RCC 7860 (cell line): ENCODE results near the gene SNAPC4.
"Not testable (repeated sequence)": the region's sequence is repeated elsewhere in the genome, so short reads cannot be mapped to it uniquely, and the experiment has no call there.

ENCODE experiments used
- DNase-seq: peaks from one replicate; pipeline ENCODE4 v3.0.0-alpha.2; 2015; ENCODE audit warnings: low spot score
- FAIRE-seq: peaks from 2 replicates; lab custom pipeline; 2012; peaks lifted over from hg19 to GRCh38; lab: Jason Lieb, UNC

The SNAPC4 gene

DNA sequence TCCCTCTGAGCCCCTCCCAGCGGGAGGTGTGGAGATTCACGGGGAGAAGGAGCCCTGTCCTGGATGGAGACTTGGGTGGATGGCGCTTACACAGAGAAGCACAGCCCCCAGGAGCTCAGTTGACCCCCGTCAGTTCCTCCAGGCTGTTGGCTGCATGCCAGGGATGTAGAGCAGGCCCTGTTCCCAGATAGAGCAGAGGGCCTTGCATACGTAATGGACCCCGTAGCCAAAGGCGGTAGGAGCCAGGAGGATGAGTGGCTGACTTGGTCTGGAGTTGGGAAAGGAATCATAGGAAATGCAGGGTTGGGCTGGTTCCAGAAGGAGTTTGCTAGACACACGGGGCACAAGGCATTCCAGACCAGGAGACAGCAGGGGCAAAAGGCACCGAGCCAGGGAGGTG lies 13.0 kb upstream of the SNAPC4 start:
- no peak for DNase-seq
- no peak for FAIRE-seq

DNA sequence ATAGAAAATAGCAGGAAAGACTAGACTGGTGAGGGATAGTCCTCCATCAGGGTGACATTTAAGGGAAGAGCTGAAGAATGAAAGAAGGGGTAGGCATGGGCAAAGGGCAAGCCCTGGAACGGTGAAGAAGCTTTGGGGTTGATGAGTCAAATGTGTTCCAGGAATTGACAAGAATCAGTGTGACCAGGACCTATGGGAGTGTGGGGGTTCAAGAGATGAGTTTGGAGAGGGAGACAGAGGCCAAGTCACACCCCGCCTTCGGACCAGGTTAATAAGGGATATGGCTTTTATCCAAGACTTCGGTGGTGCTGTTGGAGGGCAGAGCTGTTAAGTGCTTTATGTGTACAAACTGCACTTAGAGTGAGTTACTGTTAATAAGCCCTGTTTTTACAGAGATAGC lies 11.4 kb upstream of the SNAPC4 start:
- FAIRE-seq (no peak), DNase-seq (no peak)

DNA sequence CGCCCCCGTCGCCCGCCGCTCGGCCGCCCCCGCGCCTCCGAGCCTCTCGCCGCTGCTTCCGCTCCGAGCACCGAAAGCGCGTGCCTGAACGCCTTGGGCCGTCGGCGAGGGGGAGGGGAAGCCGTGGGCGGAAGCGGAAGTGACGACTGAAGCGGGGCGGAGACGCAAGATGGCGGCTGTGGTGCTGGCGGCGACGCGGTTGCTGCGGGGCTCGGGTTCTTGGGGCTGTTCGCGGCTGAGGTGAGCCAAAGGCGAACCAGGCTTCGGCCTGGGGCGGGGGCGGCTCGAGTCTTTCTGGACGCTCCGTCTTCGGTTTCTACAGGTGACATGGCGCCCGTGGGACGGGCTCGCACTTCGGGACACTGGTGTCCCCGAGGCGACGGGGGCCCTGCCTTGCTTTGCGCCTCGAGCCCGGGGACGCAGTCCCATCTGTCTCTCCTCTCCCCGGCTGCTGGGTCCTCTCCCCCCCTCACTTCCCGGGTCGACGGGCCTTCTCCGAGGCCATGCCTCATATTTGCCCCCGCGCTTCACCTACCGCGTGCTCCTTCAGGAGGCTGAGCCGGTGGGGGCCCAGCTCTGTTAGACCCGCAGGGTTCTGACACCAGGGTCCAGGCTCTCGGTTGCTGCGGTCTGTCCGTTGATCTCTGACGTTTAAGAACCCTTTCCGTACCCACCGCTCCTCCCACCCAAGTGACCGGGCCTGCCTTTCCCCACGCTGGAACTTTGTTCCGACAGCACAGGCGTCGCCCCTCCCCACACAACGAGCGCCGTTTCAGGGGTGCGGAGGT lies 10.7 kb upstream of the SNAPC4 start, which contains the start of the genes ENTR1 and PMPCA:
TSS of gene ENTR1 (minus strand) at position 115 of the 788 bp plus-strand sequence. CDS start 217 bp downstream, outside the sequence.
TSS of gene PMPCA (plus strand) at position 159 of the 788 bp plus-strand sequence. CDS start at position 170, 11 bp downstream.
- DNase-seq (peak; percentile 74), FAIRE-seq (no peak)

DNA sequence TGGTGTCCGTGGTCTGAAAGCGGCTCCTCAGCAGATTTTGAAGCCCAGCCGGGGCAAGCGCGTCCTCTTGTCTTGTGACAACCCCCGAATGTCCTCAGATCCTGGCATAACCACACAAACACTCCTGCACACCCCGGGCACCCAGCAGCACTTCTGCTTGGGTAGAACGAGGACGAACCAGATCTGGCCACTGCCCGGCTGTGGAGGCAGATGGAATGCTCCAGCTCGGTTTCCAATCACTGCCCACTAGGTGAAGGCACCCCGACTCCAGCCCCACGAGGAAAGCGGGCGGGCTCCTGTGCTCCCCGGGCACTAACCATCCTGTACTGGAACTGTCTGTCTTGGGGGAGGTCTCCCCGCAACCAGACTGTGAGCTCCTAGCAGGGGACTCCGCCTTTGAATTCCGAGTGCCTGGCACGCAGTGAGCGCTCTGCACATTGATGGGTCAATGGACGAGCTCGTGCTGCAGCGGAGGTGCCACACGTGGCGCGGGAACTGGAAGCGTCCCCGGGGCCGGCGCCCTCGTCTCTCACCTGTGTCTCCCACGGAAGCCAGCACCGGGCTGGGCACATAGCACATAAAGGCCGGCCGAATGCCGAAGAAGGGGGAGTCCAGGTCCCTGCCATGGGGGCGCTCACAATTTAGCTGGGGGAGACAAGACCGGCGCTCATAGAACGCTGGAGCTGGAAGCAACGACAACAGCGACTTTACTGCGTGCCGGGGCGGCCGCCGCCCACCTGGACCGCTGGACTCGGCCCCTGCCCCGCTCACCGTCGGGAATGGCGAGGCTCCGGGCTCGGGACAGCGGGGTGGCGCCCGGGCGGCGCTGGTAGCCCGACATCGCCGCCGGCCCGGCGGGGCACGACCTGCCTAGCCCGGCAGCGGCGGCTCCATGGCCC lies 9.8 kb upstream of the SNAPC4 start:
- DNase-seq (no peak), FAIRE-seq (no peak)

DNA sequence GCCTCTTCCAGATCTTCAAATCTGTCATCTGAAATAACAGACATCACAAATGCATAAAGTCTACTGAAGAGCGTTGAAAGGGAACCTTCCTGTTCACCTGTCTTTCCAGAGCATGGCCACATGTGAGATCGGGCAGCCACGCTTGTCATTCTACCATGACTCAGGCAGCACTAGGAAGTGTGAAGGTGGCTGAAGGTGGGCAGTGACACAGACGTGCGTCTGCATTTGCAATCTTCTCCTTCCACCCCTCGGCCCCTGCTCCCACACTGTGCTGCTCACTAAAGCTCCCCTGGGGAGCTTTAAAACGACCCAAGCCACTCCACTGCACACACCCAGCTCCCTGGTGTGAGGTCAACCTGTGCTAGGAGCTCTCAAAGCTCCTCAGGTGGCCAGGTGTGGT lies 7.9 kb upstream of the SNAPC4 start:
- no peak for DNase-seq
- no peak for FAIRE-seq

DNA sequence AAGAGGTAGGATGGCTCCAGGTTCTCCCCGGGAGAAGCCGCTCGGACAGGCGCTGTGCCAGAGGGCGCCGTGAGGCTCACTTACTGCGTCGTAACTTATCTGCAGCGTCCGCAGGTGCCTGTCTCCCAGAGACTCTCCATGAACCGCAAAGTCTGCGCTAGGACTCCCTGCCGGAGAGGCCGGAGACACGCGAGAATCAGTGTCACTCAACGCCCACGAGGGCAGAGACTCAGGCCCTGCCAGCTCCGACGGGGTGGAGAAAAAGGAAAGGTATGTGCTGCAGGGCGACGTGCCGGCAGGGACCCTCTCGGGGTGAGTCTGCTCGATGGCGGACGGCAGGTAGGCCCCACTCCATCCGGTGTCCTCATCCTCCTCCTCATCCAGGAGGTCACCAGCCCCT lies 7.1 kb upstream of the SNAPC4 start:
- not testable (repeated sequence) for DNase-seq, FAIRE-seq

DNA sequence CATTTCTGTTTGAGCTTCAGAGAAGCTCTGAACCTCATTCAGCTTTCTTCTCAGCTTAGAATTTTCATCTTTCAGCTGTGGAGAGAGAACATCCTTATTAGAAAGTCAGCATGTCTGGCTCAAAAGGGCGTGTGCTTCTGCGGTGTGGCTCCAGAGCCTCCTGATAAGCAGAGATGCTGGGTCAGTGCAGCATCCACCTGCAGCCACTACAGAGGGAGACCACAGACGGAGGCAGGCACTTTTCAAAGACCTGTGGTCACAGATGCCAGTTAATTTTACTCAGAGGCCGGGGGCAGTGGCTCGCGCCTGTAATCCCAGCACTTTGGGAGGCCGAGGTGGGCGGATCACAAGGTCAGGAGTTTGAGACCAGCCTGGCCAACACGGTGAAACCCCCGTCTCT lies 5.9 kb upstream of the SNAPC4 start:
- not testable (repeated sequence) for FAIRE-seq, DNase-seq

DNA sequence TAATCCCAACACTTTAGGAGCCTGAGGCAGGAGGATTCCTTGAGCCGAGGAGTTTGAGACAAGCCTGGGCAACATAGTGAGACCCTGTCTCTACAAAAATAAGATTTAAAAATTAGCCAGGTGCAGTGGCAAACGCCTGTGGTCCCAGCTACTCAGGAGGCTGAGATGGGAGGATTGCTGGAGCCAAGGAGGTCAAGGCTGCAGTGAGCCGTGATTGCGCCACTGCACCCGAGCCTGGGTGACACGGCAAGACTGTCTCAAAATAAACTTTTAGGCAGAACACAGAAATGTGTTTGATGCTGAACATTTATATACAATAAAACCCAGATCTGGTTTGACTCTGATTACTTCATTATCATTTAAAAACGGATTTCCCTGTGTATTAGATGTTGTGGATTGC lies 5.5 kb upstream of the SNAPC4 start:
- FAIRE-seq (no peak), DNase-seq (no peak)

DNA sequence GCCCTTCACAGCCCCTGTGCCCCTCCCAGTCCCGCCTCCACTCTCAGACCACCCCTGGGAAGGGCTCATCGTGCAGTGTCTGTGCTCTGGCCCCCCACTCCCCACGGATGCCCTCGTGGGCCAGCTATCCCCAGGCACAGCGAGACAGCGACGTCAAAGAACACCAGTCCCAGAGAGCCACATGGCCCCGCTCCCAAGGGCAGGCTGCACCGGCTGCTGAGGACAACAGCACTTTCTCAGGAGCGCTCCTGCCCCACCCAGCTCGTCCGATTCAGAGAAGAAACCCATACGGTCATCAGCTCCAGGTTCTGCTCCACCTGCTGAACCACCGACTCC lies 4.8 kb upstream of the SNAPC4 start:
- DNase-seq (no peak), FAIRE-seq (no peak)

DNA sequence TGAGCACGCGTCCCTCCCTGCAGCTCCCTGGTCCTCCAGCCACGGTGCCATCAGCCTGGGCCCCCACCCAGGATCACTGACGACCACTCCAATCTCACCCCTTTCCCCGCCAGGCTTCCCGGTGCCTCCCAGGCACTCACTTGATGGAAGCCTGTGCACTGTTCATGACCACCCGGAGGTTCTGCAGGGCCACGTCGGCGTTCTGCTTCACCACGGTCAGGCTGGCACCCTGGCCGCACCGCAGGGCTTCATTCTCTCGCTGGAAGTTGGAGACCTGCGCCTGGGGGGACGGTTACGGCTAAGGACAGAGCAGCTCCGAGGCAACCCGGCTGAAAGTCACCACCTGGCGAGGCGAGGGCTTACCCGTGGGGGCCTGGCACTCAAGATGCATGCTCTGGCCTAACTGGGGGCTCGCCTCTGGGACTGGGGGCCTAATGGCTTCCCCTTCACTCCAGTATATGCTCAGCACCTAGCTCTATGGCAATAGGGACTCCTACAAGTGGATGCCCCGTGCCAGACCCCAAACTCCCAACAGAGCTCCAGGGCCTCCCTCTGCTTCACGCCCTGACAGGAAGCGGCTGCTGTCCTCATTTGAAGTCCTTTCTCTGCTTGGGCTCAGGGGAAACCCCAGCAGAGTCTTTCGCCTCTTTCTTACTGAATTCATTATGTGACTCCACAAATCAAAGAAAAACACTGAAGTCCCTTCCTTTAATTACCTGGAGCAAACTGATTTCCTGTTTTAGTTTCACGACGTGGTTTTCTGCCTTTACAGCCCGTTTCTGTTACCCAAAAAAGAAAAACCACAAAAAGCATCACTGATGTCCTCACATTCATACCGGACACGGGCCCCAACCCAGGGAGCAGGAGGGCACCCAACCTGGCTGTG lies 4.2 kb upstream of the SNAPC4 start:
- DNase-seq (no peak), FAIRE-seq (no peak)

DNA sequence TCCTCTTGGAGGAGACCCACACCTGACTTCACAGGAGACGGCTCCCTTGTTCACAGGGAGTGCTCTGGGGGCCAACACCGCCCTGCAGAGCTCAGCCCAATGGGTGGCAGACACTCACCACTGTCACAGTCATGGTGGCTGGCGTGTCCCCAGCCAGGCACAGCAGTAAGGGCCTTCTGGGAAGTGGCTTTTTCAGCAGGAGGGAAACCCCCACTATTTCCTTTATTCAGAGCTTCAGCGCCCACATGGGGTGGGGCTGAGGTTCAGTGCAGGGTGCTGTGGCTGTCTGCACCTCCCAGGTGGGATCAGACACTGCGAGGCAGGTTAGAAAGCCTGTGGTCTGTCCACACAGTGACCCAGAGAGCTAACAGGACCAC lies 3.6 kb upstream of the SNAPC4 start:
- FAIRE-seq: no peak
- no peak for DNase-seq

DNA sequence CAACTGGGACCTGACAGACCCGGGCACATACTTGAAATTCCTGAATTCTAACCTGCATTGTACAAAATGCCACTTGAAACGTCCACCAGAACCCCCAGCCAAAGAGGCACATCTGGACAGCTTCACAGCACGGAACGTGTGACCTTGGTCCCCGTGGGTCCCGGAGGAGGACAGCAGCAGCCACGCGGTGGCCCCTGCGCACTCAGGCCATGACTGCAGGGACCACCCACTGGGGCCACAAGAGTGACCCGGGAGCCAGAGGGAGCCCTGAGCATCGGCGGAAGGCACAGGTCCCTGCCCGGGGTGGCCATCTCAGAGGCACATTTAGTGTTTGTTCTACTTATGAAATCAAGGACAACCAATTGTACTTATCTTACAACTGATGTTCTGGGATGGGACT lies 2.1 kb upstream of the SNAPC4 start:
- FAIRE-seq (no peak), DNase-seq (no peak)

DNA sequence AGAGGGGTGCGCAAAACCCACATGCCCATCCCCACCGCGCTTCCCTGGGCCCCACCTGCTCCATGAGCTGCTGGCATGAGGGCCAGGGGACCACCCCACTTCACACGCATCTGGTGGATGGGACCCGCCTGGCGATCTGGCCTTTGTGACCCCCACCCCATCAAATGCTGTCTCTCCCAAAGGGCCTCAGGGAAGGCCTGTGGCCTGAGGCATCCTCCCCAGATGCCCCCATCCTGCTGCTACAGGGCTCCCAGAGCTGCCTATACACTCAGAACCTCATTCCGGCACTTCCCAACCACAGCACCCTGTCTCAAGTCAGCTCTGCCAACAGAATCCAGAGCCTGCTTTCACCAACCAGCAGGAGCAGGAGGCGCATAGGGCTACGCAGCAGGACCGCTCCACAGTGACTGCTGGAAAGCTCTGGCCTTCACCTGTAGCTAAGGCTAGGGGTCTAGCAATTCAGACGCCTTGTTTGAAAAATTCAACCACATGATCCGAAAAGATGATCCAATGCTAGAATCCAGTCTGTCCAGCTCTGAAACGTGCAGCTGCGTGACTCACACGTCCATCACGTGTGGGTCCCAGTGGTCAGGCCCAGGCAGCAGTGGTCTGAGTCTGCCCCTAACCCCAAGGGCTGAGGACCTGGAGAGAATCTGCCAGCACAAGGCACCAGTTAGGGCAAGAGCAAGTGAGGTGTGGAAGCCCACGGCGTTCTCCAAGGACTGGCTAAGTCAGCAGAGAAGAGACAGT lies 1.4 kb upstream of the SNAPC4 start:
- DNase-seq (no peak), FAIRE-seq (no peak)

DNA sequence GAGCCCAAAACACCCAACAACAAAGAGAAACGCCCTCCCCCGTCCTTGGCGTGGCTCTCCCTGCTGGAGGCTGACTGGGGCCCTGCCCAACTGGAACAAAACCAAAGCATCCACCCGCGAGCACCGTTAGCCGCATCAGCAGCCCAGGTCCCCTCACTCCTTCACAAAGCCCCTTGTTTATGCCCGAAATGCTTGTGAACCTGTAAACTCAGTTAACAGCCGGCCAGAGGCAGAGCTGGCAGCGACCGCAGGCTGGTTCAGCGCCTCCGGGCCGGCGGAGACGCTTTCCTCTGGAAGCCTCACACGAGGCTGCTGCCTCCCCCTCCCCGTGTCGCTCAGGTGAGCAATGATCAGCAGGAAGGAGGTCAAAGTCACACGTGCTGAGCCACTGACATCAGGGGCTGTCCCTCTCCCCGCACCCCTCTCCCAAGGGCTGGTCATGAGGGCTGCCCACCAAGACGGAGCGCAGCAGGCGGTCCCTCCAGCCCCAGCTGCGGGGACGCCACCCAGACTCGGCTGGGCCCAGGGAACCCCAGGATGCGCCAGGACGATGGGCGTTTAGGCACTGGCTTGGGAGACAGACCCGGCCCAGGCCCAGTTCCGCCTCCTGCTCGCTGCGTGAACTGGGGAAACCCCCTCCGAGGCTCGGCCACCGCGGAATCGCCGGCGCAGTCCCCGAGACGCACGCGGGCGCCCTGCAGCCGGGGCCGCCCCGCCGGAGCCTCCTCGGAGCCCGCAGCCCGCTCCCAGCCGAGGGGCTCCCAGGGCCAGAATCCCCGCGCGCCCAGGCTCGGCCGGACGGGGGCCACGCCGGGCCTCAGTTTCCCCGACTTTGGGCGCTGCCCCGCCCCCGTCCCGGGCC lies 563 bp downstream of the SNAPC4 start:
- peak; percentile 45 for DNase-seq
- no peak for FAIRE-seq

DNA sequence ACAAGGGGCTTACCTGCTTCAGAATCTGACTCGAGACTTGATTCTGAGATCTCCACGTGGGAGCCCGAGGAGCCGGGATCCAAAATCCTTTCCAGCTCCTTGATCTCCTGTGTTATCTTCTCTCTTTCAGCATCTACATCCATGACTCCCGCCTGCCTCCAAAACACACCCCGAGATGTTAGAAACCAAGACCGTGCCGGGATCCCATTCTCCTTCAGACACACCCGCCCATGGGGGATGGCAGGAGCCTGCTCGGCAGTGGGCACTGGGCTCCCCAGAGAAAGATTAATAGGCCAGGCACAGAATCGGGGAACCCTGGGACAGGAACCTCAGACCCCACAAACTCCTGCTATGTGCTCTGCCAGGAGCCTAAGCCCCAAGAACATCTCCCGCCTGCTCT lies 1.7 kb downstream of the SNAPC4 start:
- DNase-seq (no peak), FAIRE-seq (no peak)

DNA sequence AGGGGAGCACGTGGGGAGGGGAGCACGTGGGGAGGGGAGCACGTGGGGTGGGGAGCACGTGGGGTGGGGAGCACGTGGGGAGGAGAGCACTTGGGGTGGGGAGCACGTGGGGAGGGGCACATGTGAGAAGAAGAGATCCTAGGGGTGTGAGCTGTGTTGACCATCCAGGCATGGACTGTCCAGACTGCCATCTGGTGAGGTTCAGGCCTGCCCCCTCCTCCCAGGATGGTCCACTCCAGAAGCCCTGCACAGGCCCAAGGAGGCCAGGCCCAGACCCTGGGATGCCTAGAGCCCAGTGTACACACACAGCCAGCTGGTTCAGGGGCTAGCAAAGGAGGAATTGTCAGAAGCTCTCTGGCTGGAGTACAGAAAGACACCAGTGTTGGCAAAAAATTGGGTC lies 2.3 kb downstream of the SNAPC4 start:
- FAIRE-seq (no peak), DNase-seq (no peak)

DNA sequence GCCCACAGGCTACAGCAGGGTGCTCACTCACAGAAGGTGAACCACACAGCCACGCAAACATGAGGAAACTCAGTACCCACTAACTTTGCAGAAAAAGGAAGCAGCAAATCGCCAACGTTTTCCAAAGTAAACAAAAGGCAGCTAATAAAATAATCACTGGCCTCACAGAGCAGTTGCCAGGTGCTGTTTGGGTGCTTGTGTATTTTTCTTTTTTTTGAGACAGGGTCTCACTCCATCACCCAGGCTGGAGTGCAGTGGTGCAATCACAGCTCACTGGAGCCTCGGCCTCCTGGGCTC lies 3.8 kb downstream of the SNAPC4 start:
- FAIRE-seq: no peak

DNA sequence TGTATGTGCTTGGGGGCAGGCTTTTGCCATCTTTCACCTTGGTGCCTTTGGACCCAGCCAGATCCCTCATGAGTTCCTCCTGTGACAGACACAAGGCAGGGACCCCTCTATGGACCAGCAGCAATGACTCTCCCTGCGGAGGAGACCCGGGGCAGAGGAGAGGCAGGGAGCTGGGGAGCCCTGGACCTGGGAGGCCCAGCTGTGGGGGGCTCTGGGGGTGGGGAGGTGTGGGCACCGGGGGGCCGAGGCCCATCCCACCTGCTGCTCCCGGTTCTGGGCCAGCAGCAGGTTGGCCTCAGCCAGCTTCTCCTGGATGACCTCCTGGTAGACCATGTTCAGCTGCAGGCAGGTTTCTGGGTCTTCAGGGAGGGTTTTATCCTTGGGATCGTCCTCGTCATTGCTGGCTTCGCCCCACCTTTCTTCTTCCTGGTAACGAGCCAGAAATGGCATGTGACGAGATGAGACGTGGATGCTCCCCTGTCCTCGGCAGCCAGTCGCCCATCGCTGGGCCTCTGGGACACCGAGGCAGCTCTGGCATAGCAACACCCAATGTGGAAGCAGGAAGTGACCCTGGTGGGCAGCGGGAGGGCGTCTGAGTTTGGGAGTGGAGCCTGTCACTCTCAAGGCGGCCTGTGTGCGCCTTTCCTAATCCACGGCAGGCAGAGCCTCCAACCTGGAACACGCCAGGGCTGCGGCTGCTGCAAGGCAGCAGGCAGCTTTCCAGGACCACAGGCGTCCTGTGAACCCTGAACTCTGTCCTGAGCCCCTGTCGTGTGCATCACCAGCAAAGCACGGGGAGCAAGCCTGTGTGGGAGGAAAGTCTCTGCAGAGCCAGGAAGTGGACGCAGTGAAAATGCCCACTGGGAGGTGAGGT lies 4.4 kb downstream of the SNAPC4 start:
- DNase-seq (no peak), FAIRE-seq (no peak)

More for the DNA sequence above, 3.8 kb downstream of the SNAPC4 start:
- DNase-seq: no peak

DNA sequence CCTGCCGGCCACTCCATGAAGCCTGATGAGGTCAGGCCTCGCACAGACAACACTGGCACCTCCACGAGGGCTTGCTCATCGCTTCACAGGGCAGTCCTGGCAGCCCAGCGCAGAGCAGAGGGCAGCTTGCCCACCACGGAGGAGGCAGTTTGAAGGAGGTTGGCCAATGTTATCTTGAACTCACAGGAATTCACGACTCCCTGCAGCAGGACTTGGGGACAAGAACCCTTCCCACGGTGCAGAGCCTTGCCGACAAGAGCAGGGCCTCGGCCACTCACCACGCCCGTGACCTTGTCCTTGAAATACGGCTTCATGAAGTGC lies 5.0 kb downstream of the SNAPC4 start:
- DNase-seq (no peak), FAIRE-seq (no peak)
